ENCODE results near the gene PLPPR5.

DNA sequence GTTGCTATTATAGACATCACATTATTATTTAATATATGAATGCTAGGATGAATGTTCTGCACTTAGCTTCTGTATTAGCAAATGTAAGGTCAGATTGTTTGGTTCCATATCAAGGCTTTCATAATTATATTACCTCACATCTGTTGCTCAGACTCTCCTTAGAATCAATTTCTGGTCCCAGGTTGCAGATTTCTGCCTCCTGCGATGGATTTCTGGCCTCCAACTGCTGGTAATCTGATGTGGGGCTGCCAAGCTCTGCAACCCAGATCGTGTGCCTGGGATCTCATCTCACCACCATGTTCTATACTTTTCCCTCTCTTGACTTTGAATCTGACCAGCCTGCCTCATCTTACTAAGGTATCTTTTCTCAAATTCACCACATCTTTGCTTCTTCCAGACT, 25.2 kb downstream of the PLPPR5 start:
- TF ChIP-seq CTCF (conservative IDR thresholded peaks at IDR 0.05) (no peak), EZH2 (IDR thresholded peaks at IDR 0.05; ENCODE audit: low read depth) (no peak)
